Hippocampal formation (tissue), 2 donors: ENCODE data around the gene SLC49A3.

Experiments used
- DNase-seq, 2 donors: peaks; one replicate each; lab custom pipeline; 2025; lab: John Stamatoyannopoulos, UW

Gene SLC49A3

GRCh38 chr4:666822-667544 lies 22.0 kb downstream of the SLC49A3 start:
- no peak for DNase-seq

- no peak for DNase-seq
These were observed 22.5 kb downstream of the SLC49A3 start for GRCh38 chr4:666436-666810.

GRCh38 chr4:665751-666435 lies 23.1 kb downstream of the SLC49A3 start:
- DNase-seq, result peak in 1 of 2 donors; percentile 42

GRCh38 chr4:665381-665750 lies 23.6 kb downstream of the SLC49A3 start:
- DNase-seq, result no peak

GRCh38 chr4:664713-665231 lies 24.2 kb downstream of the SLC49A3 start:
- DNase-seq, result no peak

GRCh38 chr4:663438-664428 lies 25.2 kb downstream of the SLC49A3 start:
- no peak for DNase-seq

- no peak for DNase-seq
These were observed 25.9 kb downstream of the SLC49A3 start for GRCh38 chr4:663046-663437.

- DNase-seq, result no peak
These were observed 26.8 kb downstream of the SLC49A3 start for GRCh38 chr4:661881-662761.

- DNase-seq, result no peak
These were observed 27.7 kb downstream of the SLC49A3 start for GRCh38 chr4:661231-661630.

GRCh38 chr4:660401-660800 lies 28.6 kb downstream of the SLC49A3 start:
- DNase-seq, result no peak

- no peak for DNase-seq
These were observed 29.1 kb downstream of the SLC49A3 start for GRCh38 chr4:659851-660250.

- DNase-seq, result no peak
These were observed 30.0 kb downstream of the SLC49A3 start for GRCh38 chr4:658681-659667.

GRCh38 chr4:657834-658667 lies 30.9 kb downstream of the SLC49A3 start:
- DNase-seq, result no peak

GRCh38 chr4:657338-657833 lies 31.6 kb downstream of the SLC49A3 start:
- no peak for DNase-seq

- DNase-seq, result no peak
These were observed 32.3 kb downstream of the SLC49A3 start for GRCh38 chr4:656436-657337.

GRCh38 chr4:655464-656151 lies 33.3 kb downstream of the SLC49A3 start:
- DNase-seq, result no peak

GRCh38 chr4:654871-655463 lies 34.0 kb downstream of the SLC49A3 start:
- DNase-seq, result peak in 1 of 2 donors; percentile 70
